Caco-2 (cell line): ENCODE measurements around the gene BCL2. TPM values are rescaled to one million over a fixed set of nuclear protein-coding genes. Genes with fewer than 3 reads are reported as not detected.

ENCODE experiments used
- BruUV-seq: library from RNA; stranded (reverse); fragments of 400-500 nt; replicated peaks from 2 replicates; lab custom pipeline; 2021; lab: Mats Ljungman, UMichigan
- CTCF ChIA-PET: fragments of 300-600 bp; sonication (Branson Sonifier 250); formaldehyde crosslinking; loops from one replicate; lab custom pipeline; 2022; ENCODE audit warnings: antibody characterized with exemption; lab: Charles Lee
- POLR2A ChIA-PET: fragments of 300-600 bp; sonication (Branson Sonifier 250); formaldehyde crosslinking; loops from one replicate; lab custom pipeline; 2022; ENCODE audit warnings: antibody characterized with exemption; lab: Charles Lee
- DNase-seq, 2 experiments: peaks; one replicate each; pipeline versions ENCODE4 v3.0.0 to v3.0.0-alpha.2; 2020 to 2022
- H3K27me3 ChIP-seq: replicated peaks from 2 replicates; pipeline ENCODE4 v1.6.0; 2011; ENCODE audit warnings: low read length; ENCODE audit not compliant: control insufficient read depth, insufficient read depth
- H3K36me3 ChIP-seq: 2 replicates; pipeline ENCODE4 v1.5.1; 2011; ENCODE audit warnings: low read length; ENCODE audit not compliant: control insufficient read depth, insufficient read depth
- H3K4me1 ChIP-seq: fragments of 250-450 bp; sonication (Bioruptor Pico); 2 replicates; pipeline ENCODE4 v1.5.1; 2020; ENCODE audit warnings: mild to moderate bottlenecking
- H3K4me3 ChIP-seq: 2 replicates; pipeline ENCODE4 v1.5.1; 2011; ENCODE audit warnings: low read depth, mild to moderate bottlenecking, control low read depth, low read length
- H3K9me3 ChIP-seq: fragments of 250-450 bp; sonication (Bioruptor Pico); 2 replicates; pipeline ENCODE4 v1.5.1; 2020; ENCODE audit warnings: mild to moderate bottlenecking, moderate library complexity
- H3K27ac Mint-ChIP-seq: one replicate; pipeline ENCODE4 v1.8.0; 2022; ENCODE audit warnings: mixed read lengths; ENCODE audit not compliant: unreplicated experiment
- H3K27me3 Mint-ChIP-seq: one replicate; pipeline ENCODE4 v1.8.0; 2022; ENCODE audit warnings: mixed read lengths; ENCODE audit not compliant: insufficient read depth, unreplicated experiment
- H3K36me3 Mint-ChIP-seq: one replicate; pipeline ENCODE4 v1.8.0; 2022; ENCODE audit warnings: mild to moderate bottlenecking, mixed read lengths; ENCODE audit not compliant: insufficient read depth, unreplicated experiment
- H3K4me1 Mint-ChIP-seq: one replicate; pipeline ENCODE4 v1.8.0; 2022; ENCODE audit warnings: low read depth, mixed read lengths; ENCODE audit not compliant: unreplicated experiment
- H3K4me3 Mint-ChIP-seq: one replicate; pipeline ENCODE4 v1.8.0; 2022; ENCODE audit warnings: mild to moderate bottlenecking, moderate library complexity, mixed read lengths; ENCODE audit not compliant: unreplicated experiment
- H3K9me3 Mint-ChIP-seq: one replicate; pipeline ENCODE4 v1.8.0; 2022; ENCODE audit warnings: mixed read lengths; ENCODE audit not compliant: unreplicated experiment
- CTCF ChIP-seq, 2 experiments: fragments of 200-600 bp in 1 of 2; IDR thresholded peaks; 1 replicate in 1 of 2; 2 replicates in 1 of 2; pipeline versions ENCODE4 v1.5.1 to v1.8.0; 2011 to 2022; ENCODE audit warnings: antibody characterized with exemption in 1 of 2, control low read depth in 1 of 2, inconsistent platforms in 1 of 2, low read depth in 1 of 2, low read length in 1 of 2, mild to moderate bottlenecking in 1 of 2, moderate library complexity in 1 of 2; ENCODE audit not compliant: insufficient read depth in 1 of 2, severe bottlenecking in 1 of 2, unreplicated experiment in 1 of 2
- intact Hi-C: fragments of 100-400 bp; cut with micrococcal nuclease; formaldehyde crosslinking; loops from one replicate; pipeline ENCODE4 v1.10.0; 2022; ENCODE audit not compliant: unreplicated experiment
- total RNA-seq: library from RNA; stranded (reverse); gene quantifications from 2 replicates; pipeline ENCODE4 v1.2.3, GENCODE V29; 2022

Gene BCL2
- total RNA-seq, 1 experiment from 2014 or later = 6.5 TPM

DNA sequence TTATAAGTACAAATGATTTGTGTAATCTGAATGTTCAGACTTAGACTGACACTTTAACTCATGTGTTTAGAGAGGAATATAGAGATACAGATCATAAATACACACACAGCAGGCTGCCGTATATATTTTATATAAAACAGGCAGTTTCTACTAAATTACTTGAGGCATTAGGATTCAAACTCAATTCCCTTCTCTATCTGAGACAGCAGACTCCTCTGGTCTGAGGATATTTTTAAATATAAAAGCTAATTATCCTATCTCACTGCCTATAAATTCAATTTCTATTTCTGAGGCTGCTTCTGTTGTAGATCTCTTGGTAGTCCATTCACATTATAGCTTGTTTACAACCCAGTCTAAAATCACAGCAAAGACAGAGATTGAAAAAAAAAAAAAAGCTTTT lies 46.9 kb downstream of the BCL2 start:
- no peak overlapping the region for H3K4me3 ChIP-seq
- intact Hi-C loops = no loop called here
- no peaks in the 10 kb centered on the region for H3K9me3 ChIP-seq
- H3K36me3 Mint-ChIP-seq = no peaks in the 10 kb centered on the region
- TF ChIP-seq CTCF (IDR thresholded peaks at IDR 0.05; ENCODE audit: insufficient read depth in 1 of 2, low read depth in 1 of 2, low read length in 1 of 2, severe bottlenecking in 1 of 2, unreplicated experiment in 1 of 2) = no peak
- POLR2A ChIA-PET = no interaction called here
- BruUV-seq = no TSS peak
- H3K9me3 Mint-ChIP-seq = no peaks in the 10 kb centered on the region
- no peaks in the 10 kb centered on the region for H3K4me1 Mint-ChIP-seq
- no peak overlapping the region for H3K27ac Mint-ChIP-seq
- H3K4me1 ChIP-seq = no peaks in the 10 kb centered on the region
- H3K27me3 Mint-ChIP-seq = no peaks in the 10 kb centered on the region
- no peak overlapping the region for H3K4me3 Mint-ChIP-seq
- H3K36me3 ChIP-seq = no peaks in the 10 kb centered on the region
- H3K27me3 ChIP-seq = no peaks in the 10 kb centered on the region
- no peak for DNase-seq
- CTCF ChIA-PET = no interaction called here

GRCh38 chr18:63271881-63272299 lies 47.7 kb downstream of the BCL2 start:
- Mint-ChIP-seq H3K27me3 (no peaks in the 10 kb centered on the region), H3K27ac (no peak overlapping the region), H3K9me3 (no peaks in the 10 kb centered on the region), H3K4me3 (no peak overlapping the region), H3K4me1 (no peaks in the 10 kb centered on the region), H3K36me3 (no peaks in the 10 kb centered on the region)
- ChIA-PET CTCF (no interaction called here), POLR2A (no interaction called here)
- BruUV-seq = no TSS peak
- no peak for TF ChIP-seq CTCF (IDR thresholded peaks at IDR 0.05; ENCODE audit: insufficient read depth in 1 of 2, low read depth in 1 of 2, low read length in 1 of 2, severe bottlenecking in 1 of 2, unreplicated experiment in 1 of 2)
- no peak for DNase-seq
- intact Hi-C loops = no loop called here
- no peaks in the 10 kb centered on the region for H3K36me3 ChIP-seq
- H3K9me3 ChIP-seq = no peaks in the 10 kb centered on the region
- no peaks in the 10 kb centered on the region for H3K27me3 ChIP-seq
- no peaks in the 10 kb centered on the region for H3K4me1 ChIP-seq
- no peak overlapping the region for H3K4me3 ChIP-seq

- CTCF ChIA-PET = no interaction called here
- no TSS peak for BruUV-seq
Measured at GRCh38 chr18:63271148-63271547, 48.4 kb downstream of the BCL2 start.

More at GRCh38 chr18:63271148-63271547, 48.4 kb downstream of the BCL2 start:
- Mint-ChIP-seq H3K36me3 (no peaks in the 10 kb centered on the region), H3K27me3 (no peaks in the 10 kb centered on the region), H3K9me3 (no peaks in the 10 kb centered on the region), H3K27ac (no peak overlapping the region), H3K4me3 (no peak overlapping the region), H3K4me1 (no peaks in the 10 kb centered on the region)
- intact Hi-C loops = no loop called here
- Histone ChIP-seq H3K4me3 (no peak overlapping the region), H3K27me3 (no peaks in the 10 kb centered on the region), H3K9me3 (no peaks in the 10 kb centered on the region), H3K4me1 (no peaks in the 10 kb centered on the region), H3K36me3 (no peaks in the 10 kb centered on the region)
- TF ChIP-seq CTCF (IDR thresholded peaks at IDR 0.05; ENCODE audit: insufficient read depth in 1 of 2, low read depth in 1 of 2, low read length in 1 of 2, severe bottlenecking in 1 of 2, unreplicated experiment in 1 of 2) = no peak
- no peak for DNase-seq
- POLR2A ChIA-PET = no interaction called here
